Smooth muscle cell (in vitro differentiated cells): ENCODE data around the gene SEMA6A. TPM values are rescaled to one million over a fixed set of nuclear protein-coding genes. Genes with fewer than 3 reads are reported as not detected.

ENCODE experiments used
- DNase-seq: peaks from one replicate; lab custom pipeline; 2025; ENCODE audit not compliant: unreplicated experiment; lab: John Stamatoyannopoulos, UW
- H2AFZ ChIP-seq: fragments of 200-600 bp; sonication (generic); 2 replicates; pipeline ENCODE4 v1.6.0; 2016; ENCODE audit warnings: antibody characterized with exemption, low read depth, mild to moderate bottlenecking
- H3F3A ChIP-seq: fragments of 200-600 bp; sonication (generic); 2 replicates; pipeline ENCODE4 v1.6.0; 2017; ENCODE audit warnings: antibody characterized with exemption, low read depth
- H3K27ac ChIP-seq: fragments of 200-600 bp; sonication (generic); 2 replicates; pipeline ENCODE4 v1.5.1; 2016; ENCODE audit warnings: low read depth, mild to moderate bottlenecking
- H3K27me3 ChIP-seq: fragments of 200-600 bp; sonication (generic); 2 replicates; pipeline ENCODE4 v1.6.1; 2016; ENCODE audit warnings: low read depth, mild to moderate bottlenecking
- H3K36me3 ChIP-seq: fragments of 200-600 bp; sonication (generic); 2 replicates; pipeline ENCODE4 v1.5.1; 2016; ENCODE audit warnings: low read depth
- H3K4me1 ChIP-seq: fragments of 200-600 bp; sonication (generic); 2 replicates; pipeline ENCODE4 v1.5.1; 2016; ENCODE audit warnings: low read depth
- H3K4me2 ChIP-seq: fragments of 200-600 bp; sonication (generic); 2 replicates; pipeline ENCODE4 v1.6.0; 2016; ENCODE audit warnings: mild to moderate bottlenecking
- H3K4me3 ChIP-seq: fragments of 200-600 bp; sonication (generic); 2 replicates; pipeline ENCODE4 v1.5.1; 2016; ENCODE audit warnings: mild to moderate bottlenecking
- H3K79me2 ChIP-seq: fragments of 200-600 bp; sonication (generic); 2 replicates; pipeline ENCODE4 v1.6.0; 2016; ENCODE audit warnings: low read depth, mild to moderate bottlenecking
- H3K9ac ChIP-seq: fragments of 200-600 bp; sonication (generic); 2 replicates; pipeline ENCODE4 v1.6.0; 2016; ENCODE audit warnings: low read depth
- H3K9me3 ChIP-seq: fragments of 200-600 bp; sonication (generic); replicated peaks from 2 replicates; pipeline ENCODE4 v1.5.1; 2016; ENCODE audit warnings: low read depth
- H4K20me1 ChIP-seq: fragments of 200-600 bp; sonication (generic); 2 replicates; pipeline ENCODE4 v1.6.0; 2016; ENCODE audit warnings: low read depth
- WGBS: methylation state at CpG from one replicate; pipeline ENCODE4 v1.1.7; 2016; ENCODE audit warnings: low lambda C conversion rate; 5-methylcytosine and 5-hydroxymethylcytosine counted together
- polyA plus RNA-seq: library from polyadenylated mRNA; unstranded; fragments of >200 nt; fragmentation: Nextera tagmentation; extraction: Ambion mirVana; gene quantifications from 2 replicates; pipeline ENCODE4 v1.2.1, GENCODE V29; 2016
- total RNA-seq: library from RNA; depleted of rRNA; stranded (reverse); fragments of >200 nt; gene quantifications from 2 replicates; pipeline ENCODE4 v1.2.3, GENCODE V29; 2014
- TF ChIP-seq, protein P1 (sequence below): fragments of 200-600 bp; sonication (generic); IDR thresholded peaks from 2 replicates; pipeline ENCODE4 v1.5.1; 2017; ENCODE audit warnings: borderline replicate concordance, mild to moderate bottlenecking, antibody characterized with exemption; ENCODE audit not compliant: insufficient read depth, poor library complexity, severe bottlenecking

The SEMA6A gene
- total and polyA plus RNA-seq, 2 experiments from 2014 or later: 6.3 to 12.9 TPM

DNA sequence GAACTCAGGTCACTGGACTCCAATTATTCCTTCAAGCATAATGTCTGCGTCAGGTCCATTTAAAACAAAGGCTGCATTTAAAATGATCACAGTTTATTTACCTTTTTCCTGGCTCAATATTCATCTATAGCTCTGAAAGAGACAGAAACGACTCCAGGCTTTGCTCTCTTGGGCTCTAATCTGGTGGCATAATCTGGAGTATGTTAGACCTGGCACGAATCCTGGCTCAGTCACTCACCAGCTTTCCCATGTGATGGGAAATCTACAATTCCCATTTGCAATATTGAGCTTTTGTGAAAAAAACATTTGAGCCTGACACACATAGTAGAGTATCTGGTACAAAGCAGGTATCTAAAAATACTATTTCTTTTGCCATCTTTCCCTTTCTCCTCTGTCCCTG, 155.8 kb downstream of the SEMA6A start:
- TF ChIP-seq, protein P1, sequence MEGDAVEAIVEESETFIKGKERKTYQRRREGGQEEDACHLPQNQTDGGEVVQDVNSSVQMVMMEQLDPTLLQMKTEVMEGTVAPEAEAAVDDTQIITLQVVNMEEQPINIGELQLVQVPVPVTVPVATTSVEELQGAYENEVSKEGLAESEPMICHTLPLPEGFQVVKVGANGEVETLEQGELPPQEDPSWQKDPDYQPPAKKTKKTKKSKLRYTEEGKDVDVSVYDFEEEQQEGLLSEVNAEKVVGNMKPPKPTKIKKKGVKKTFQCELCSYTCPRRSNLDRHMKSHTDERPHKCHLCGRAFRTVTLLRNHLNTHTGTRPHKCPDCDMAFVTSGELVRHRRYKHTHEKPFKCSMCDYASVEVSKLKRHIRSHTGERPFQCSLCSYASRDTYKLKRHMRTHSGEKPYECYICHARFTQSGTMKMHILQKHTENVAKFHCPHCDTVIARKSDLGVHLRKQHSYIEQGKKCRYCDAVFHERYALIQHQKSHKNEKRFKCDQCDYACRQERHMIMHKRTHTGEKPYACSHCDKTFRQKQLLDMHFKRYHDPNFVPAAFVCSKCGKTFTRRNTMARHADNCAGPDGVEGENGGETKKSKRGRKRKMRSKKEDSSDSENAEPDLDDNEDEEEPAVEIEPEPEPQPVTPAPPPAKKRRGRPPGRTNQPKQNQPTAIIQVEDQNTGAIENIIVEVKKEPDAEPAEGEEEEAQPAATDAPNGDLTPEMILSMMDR: no peak
- no peaks in the 10 kb centered on the region for H3K79me2 ChIP-seq
- no peaks in the 10 kb centered on the region for H3K9me3 ChIP-seq

DNA sequence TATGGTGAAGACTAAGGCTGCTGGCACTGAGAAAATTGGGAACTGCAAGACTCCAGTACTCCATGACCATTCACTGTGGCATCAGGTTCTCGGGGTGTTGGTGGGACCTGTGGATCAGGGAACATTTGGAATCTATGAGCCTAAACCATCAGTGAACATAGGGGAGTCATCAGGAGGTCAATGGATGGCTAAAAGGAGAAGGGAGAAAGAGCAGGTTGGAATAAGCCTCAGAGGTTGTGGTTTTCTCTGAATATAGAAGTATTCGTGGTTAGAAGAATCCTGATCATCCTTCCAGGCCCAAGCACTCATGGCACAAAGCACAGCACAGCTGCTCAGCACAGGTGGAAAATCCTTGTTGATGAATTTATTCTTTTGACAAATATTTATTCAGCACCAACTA, 156.6 kb downstream of the SEMA6A start:
- Histone ChIP-seq H3K79me2 (no peaks in the 10 kb centered on the region), H3F3A (no peaks in the 10 kb centered on the region), H3K27ac (no peak overlapping the region), H3K9me3 (no peaks in the 10 kb centered on the region), H3K4me1 (no peaks in the 10 kb centered on the region), H3K27me3 (no peaks in the 10 kb centered on the region), H2AFZ (no peak overlapping the region), H3K9ac (no peak overlapping the region), H4K20me1 (no peaks in the 10 kb centered on the region), H3K4me3 (no peak overlapping the region), H3K36me3 (no peaks in the 10 kb centered on the region), H3K4me2 (no peak overlapping the region)
- WGBS: 91% methylated on average over 2 of the region's 2 CpGs
- TF ChIP-seq, protein P1: no peak
- DNase-seq: no peak

More for the DNA sequence above, 155.8 kb downstream of the SEMA6A start:
- Histone ChIP-seq H3K9ac (no peak overlapping the region), H3K36me3 (no peaks in the 10 kb centered on the region), H2AFZ (no peak overlapping the region), H3K4me3 (no peak overlapping the region), H3K27me3 (no peaks in the 10 kb centered on the region), H3K27ac (no peak overlapping the region), H4K20me1 (no peaks in the 10 kb centered on the region), H3K4me1 (no peaks in the 10 kb centered on the region), H3F3A (no peaks in the 10 kb centered on the region), H3K4me2 (no peak overlapping the region)
- 93% methylated on average over 3 of the region's 3 CpGs for WGBS
- no peak for DNase-seq

DNA sequence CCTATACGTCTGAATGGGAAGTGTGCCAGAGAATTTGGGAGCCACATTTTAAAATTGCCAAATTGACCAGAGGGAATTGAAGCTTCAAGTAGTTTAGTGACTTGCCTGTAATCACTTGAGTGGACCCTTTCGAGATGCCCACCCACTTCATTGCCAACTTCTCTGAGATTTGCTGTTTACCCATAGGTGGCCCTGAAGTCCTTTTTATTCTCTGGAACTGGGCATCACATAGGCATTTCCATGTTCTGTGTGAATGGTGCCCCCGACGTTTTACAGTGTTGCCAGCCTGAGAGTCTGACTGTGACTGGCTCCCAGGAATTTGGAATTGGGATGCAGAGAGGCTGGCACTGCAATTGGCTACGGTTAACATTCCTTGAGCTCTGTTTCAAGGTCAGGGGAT, 158.6 kb downstream of the SEMA6A start:
- TF ChIP-seq, protein P1: no peak
- no peak overlapping the region for H2AFZ ChIP-seq
- H3K9me3 ChIP-seq: no peaks in the 10 kb centered on the region
- no peaks in the 10 kb centered on the region for H4K20me1 ChIP-seq
- H3K27ac ChIP-seq: no peak overlapping the region
- DNase-seq: no peak
- no peaks in the 10 kb centered on the region for H3K4me1 ChIP-seq
- no peak overlapping the region for H3K4me2 ChIP-seq
- no peak overlapping the region for H3K4me3 ChIP-seq
- H3K79me2 ChIP-seq: no peaks in the 10 kb centered on the region
- H3F3A ChIP-seq: no peaks in the 10 kb centered on the region
- 92% methylated on average over 5 of the region's 5 CpGs for WGBS
- no peaks in the 10 kb centered on the region for H3K27me3 ChIP-seq
- H3K36me3 ChIP-seq: no peaks in the 10 kb centered on the region
- H3K9ac ChIP-seq: no peak overlapping the region

DNA sequence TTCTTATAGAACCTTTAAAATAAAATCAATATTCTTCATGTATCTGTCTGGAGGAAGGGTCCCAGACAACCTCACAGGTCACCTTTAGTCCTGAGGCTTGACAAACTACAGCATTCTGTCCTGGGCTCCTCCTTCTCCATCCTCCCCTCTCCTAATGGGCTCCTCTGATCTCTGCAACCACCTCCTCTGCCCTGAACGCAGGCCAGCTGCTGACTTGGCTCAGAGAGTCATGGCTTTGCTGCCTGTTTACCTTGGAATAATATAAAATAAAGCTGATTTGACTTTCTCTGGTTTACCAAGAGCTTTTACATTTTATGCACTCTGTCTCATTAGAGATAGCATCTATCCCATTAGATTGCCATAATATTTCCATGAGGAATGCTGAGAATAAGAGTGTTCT, 159.4 kb downstream of the SEMA6A start:
- Histone ChIP-seq H3K27me3 (no peaks in the 10 kb centered on the region), H3K4me3 (no peak overlapping the region), H3K27ac (no peak overlapping the region), H4K20me1 (no peaks in the 10 kb centered on the region), H2AFZ (no peak overlapping the region), H3K9me3 (no peaks in the 10 kb centered on the region), H3K4me1 (no peaks in the 10 kb centered on the region), H3K36me3 (no peaks in the 10 kb centered on the region), H3K4me2 (no peak overlapping the region), H3F3A (no peaks in the 10 kb centered on the region), H3K79me2 (no peaks in the 10 kb centered on the region), H3K9ac (no peak overlapping the region)
- TF ChIP-seq, protein P1: no peak
- WGBS: 90% methylated on average over 1 of the region's 1 CpG
- no peak for DNase-seq
